Body of pancreas (tissue), 4 donors: ENCODE results near the gene GTF2H2C.
"Not testable (repeated sequence)": the region's sequence is repeated elsewhere in the genome, so short reads cannot be mapped to it uniquely, and the experiment has no call there.

Experiments
- CTCF ChIP-seq, 7 experiments: fragments of 450-650 bp in 4 of 7; fragments of 200-600 bp in 3 of 7; sonication (generic) in 3 of 7; IDR thresholded peaks; one replicate each; pipeline ENCODE4 v1.5.1; 2016 to 2019; ENCODE audit warnings: antibody characterized with exemption in 7 of 7
- POLR2A ChIP-seq, 3 donors: fragments of 450-650 bp; IDR thresholded peaks; one replicate each; pipeline ENCODE4 v1.6.1; 2016; ENCODE audit warnings: antibody characterized with exemption in 3 of 3, mild to moderate bottlenecking in 2 of 3

GRCh38 chr5:69631879-69632278 lies 71.9 kb downstream of the GTF2H2C start:
- TF ChIP-seq CTCF, POLR2A (IDR thresholded peaks at IDR 0.05): not testable (repeated sequence)
